IMR-90 (cell line): ENCODE data around the gene FAM117B.

Experiments used
- CTCF ChIP-seq: conservative IDR thresholded peaks from 2 replicates; pipeline ENCODE4 v1.5.1; 2012; ENCODE audit warnings: mild to moderate bottlenecking, low read depth, low read length, improper control_type of control experiment
- POLR2A ChIP-seq: IDR thresholded peaks from 2 replicates; pipeline ENCODE4 v1.6.1; 2012; ENCODE audit warnings: mild to moderate bottlenecking, low read depth, low read length
- RAD21 ChIP-seq: IDR thresholded peaks from 2 replicates; pipeline ENCODE4 v1.6.1; 2012; ENCODE audit warnings: low read length, improper control_type of control experiment
- SMC3 ChIP-seq: fragments of 150-350 bp; IDR thresholded peaks from 2 replicates; pipeline ENCODE4 v1.6.1; 2016; ENCODE audit warnings: low read depth, mild to moderate bottlenecking, antibody characterized with exemption, low read length, moderate library complexity

DNA sequence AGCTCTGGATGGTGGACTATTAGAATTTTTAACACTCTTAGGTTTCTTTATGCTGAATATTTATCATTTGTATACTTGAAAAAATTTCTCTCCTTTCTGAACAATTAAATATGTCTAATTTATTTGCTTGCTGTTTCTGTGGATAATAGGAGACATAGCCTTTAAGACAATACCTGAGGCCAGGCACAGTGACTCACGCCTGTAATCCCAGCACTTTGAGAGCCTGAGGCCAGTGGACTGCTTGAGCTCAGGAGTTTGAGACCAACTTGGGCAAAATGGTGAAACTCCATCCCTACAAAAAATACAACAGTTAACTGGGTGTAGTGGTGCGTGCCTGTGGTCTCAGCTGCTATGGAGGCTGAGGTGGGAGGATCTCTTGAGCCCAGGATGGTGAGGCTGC is 54.7 kb downstream of the FAM117B start:
- no peak for TF ChIP-seq CTCF
- TF ChIP-seq POLR2A, result no peak
- TF ChIP-seq RAD21, result no peak
- TF ChIP-seq SMC3, result no peak
